GM12872 (cell line): Measurements from ENCODE around the gene RHOU.

Experiments used
- CTCF ChIP-seq: IDR thresholded peaks from 3 replicates; pipeline ENCODE4 v1.5.1; 2011; ENCODE audit warnings: low read depth, mild to moderate bottlenecking, low read length, moderate library complexity; ENCODE audit not compliant: insufficient read depth

RHOU gene

GRCh38 chr1:228781161-228781808 lies 46.0 kb downstream of the RHOU start:
- TF ChIP-seq CTCF: no peak

GRCh38 chr1:228781809-228782661 lies 46.8 kb downstream of the RHOU start:
- TF ChIP-seq CTCF: no peak

- TF ChIP-seq CTCF: no peak
These were observed 47.6 kb downstream of the RHOU start for GRCh38 chr1:228782662-228783417.

- no peak for TF ChIP-seq CTCF
These were observed 48.2 kb downstream of the RHOU start for GRCh38 chr1:228783418-228784040.

GRCh38 chr1:228784181-228784580 lies 48.9 kb downstream of the RHOU start:
- no peak for TF ChIP-seq CTCF

- TF ChIP-seq CTCF: no peak
These were observed 50.4 kb downstream of the RHOU start for GRCh38 chr1:228785366-228786330.
